Kidney capillary endothelial cell (primary cell): ENCODE results near the gene CD109.

ENCODE experiments used
- DNase-seq: peaks from one replicate; pipeline ENCODE4 v3.0.0-alpha.2; 2018; ENCODE audit warnings: low spot score

CD109 gene

DNA sequence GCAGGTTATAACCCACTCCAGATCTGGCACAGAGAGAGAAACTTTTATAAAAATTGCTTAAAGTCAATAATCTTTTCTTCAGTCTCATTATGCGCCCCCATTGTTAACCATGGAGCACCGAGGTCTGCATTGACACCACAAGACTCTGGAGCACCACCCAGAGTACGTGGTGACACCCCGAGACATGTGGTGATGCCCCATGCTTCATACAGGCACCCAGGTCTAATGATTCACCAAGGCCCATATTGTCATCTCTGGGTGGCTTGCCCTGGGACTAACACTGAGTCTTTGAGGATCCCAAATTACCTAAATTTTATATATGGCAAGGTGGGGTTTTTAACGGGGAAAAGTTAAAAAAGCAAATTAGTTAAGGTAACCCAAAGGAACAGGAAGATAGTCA lies 31.1 kb downstream of the CD109 start:
- DNase-seq = no peak

DNA sequence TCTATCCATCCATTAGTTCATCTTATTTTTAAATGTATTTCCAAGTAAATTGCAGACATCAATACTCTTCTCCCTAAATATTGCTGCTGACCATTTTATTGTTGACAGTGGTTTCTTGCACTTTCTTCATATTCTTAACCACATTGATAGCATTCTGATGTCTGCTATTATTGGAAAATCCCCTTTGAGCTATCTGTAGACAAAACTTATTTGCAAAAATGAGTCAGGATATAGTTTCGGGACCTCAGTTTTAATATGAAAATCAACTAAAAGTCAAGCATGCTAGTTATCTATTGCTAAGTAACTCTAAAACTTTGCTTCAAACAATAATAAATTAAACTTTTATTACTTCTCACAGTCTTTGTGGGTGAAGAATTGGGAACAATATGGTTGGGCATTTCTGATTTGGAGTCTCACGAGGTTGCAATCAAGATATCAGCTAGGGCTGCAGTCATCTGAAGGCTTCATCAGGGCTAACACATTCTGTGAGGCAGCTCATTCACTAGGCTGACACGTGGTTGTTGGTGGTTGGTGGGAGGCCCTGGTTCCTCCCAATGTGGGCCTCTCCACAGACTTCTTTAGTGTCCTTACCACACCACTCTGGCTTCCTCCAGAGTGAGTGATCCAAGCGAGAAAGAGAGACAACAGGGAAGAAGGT lies 32.7 kb downstream of the CD109 start:
- DNase-seq = no peak

DNA sequence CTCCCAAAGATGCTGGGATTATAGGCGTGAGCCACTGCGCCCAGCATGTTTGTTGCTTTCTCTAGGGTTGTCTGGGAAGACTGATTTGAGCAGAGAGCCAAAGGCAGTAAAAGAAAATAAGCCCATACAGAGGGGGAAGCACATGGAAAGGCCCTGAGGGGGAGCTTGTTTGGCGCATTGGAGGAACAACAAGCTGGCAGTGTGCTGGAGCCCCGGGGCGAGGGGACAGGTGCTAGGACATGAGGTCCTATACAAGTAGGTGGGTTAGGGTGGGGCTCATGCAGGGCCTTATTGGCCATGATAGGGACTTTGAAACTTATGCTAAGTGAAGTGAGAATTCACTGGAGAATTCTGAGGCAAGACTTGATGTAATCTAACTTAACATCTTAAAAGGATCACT lies 35.3 kb downstream of the CD109 start:
- no peak for DNase-seq

DNA sequence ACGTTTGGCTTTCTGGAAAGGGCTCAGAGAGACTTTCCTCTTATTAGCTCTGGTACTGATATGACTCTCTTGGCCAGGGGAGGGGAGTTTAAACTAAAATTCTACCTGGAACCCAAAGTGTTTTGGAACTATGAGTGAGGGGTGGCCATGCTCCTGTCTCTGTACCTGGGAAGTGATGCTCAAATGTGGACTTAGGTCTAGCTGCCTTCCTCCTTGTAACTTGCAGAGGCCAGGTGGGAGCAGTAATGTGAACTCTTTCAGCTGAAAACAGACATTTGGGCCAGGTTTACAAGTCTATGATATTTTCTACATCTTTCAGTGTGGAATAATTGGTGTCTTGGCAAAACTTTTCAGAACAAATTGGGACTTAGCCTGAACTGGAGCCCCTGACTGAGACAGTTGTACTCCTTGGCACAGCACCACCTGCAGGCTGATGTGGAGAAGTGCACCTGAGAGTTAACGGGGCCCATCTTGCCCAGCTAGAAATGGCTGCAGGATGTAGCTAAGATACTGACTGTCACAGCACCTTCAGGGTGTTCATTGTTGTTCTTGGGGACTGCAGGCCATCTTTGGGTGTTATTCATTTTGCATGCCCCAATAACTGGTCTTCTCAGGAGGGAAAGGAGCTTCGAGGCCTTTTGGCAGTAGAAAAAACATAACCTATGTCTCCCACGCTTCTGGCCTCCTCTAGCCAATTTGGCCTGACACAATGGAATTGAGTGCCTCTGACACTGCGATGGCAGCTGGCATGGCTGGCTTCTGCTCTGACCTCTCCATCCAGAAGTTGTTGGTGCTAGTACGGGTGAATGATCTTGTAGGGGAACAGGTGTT lies 37.1 kb downstream of the CD109 start:
- DNase-seq = peak; percentile 75

DNA sequence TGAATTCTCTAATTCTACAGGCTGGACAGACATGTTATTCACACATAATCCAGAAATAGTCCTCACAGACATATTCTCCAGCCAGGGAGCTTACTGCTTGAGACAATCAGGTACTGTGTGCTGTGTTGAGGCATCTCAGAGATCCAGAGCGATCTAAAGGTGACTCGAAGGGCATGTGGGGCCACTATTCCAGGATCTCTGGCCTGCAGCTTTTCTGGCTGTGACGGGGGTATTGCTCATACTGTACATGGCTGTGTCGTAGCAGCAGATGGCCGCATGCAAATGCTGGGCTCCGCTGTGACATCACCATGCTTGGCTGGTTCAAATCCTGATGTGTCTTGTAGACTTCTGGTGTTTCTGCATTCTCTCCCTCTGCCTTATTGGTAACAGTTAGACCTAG lies 37.8 kb downstream of the CD109 start:
- no peak for DNase-seq

DNA sequence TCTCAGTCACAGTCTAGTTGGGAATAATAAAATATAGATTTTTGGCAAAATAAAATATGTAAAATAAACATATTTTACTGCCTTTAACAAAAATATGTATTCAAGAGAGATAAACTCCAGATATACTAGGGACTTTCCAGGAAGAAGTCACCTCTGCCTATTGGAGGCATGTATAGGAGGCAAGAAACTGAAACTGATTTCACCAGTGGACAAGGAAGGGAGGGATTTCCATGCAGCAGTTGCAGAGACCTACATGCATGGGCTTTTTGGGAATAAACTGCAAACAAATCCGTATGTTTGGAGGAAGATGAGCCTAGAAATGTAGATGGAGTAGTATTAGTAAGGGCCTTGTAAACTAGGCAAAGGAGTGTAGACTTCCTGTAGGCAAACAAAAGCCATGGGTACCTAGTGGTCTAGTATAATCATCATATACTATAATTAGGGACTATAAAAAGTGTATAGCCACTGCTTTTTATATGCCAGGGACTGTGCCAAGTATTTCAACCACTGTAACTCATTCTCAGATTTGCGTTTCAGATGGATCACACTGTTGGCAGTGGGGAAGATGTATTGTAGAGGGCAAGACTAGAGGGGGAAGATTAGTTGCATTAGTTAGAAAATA lies 38.9 kb downstream of the CD109 start:
- no peak for DNase-seq

DNA sequence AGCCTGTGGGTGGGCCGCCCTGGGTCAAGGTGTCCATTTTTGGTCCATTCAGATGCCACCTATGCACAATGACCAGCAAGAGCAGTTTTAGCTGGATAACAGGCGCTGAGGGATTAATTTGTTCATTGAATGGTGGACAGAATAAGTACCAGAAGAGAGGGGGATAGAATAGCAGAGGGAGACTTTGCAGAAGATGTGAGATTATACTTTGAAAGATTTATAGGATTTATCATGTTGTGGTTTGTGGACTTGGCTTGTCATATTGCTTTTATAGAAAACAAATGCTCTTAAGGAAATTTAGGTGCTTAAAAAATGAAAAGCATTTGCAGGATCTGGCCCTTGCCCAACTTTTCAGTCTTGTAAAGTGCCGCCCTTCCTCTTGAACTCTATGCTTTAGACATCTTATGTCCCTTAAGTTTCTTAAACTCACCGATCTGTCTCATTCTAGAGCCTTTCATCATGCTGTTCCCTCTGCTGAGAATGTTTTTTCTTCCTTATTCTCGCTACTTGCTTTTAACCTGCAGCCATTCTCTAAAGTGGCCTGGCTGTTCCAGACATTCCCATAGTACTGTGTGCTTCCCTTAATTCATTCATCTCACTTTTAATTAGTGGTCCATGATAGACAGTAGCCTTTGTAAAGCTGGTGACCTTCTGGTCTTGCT lies 42.5 kb downstream of the CD109 start:
- DNase-seq = no peak

DNA sequence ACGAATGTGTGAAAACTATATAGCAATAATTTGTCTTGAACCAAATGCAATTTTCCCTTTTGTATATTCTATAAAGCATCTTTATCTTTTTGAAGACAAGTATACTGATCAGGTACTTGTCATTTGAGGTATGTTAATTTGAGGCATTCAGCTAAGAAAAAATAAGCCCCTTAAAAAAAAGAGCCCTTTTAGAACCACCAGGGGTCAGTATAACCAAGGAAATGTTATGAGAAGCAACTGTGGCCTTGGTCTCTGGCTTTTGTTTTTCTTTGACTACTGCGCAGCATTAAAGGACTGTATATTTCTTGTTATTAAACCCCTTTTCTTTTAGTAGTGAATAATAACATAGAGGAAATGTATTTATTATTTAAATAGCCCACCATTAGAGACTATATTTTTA lies 43.1 kb downstream of the CD109 start:
- DNase-seq = peak; percentile 64

DNA sequence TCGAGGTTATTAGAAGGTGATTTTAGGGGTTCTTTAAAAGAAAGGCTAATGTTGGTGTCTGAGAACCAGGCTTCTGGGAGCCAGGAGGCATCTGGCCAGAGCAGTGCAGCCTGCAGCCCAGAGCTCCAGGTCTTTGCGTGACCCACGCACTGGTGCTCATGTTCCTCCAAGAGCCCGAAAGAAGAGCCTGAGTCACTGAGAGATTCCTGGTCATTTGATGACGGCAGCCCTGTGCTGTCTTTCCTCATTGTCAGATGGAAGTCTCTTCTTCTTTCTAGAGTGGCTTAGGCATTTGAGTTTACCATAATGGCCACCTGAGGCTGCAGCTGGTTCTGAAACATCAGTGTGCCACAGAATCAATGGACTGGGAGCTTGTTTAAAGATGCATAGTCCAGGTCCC lies 46.4 kb downstream of the CD109 start:
- DNase-seq = no peak

DNA sequence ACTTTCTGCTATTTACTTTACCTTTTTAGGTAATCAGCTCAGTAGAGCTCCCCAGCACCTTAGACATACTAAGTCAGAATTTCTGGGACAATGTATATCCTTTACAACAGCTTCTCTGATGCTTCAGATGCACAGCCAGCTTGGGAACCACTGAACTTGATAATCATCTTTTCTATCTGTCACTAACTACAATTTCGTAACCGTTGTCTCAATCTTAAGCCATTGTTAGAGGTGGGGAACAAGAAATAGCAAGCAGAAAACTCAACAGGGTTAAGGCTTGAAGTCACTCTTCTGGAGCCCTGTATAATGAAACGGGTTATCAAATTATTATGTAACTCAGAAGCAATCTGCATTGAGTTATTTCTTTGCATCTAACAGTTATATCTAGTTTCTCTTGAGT lies 47.1 kb downstream of the CD109 start:
- DNase-seq = no peak

DNA sequence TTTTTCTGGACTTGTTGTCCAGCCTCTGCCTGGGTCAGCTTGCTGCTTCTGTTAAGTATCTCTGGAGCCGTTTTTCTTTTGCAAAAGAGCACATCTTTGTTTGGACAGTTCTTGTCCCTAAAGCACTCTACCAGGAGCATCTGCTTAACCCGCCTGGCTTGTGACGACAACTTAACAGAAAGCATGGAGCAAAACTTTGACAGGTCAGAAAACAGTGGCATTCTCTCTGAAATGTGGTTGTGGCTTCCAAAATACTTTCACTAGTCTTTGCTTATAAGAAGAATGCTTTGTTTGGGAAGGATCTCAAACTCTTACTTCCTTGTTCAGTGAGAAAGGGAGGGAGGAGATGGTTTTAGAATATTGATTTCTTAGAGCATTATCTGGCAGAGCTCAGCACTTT lies 47.6 kb downstream of the CD109 start:
- DNase-seq = no peak

DNA sequence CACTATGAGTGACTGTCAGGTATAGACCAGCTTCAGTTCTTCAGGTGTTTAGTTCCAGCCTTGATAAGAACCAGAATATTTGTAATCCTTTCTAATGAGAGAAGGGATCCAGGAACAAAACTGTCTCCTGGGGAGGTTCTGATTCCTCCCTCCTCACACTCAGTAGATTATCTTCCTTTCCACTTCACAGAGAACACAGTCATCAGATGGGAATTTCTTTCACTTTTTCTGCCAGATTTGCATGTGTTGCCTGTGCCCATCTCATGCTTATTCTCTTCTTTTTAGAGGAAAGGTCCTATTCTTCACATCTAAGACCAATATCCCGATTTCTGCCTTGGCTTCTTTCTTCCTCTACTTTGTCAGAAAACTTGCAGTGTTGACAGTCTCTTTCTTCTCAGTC lies 50.8 kb downstream of the CD109 start:
- DNase-seq = no peak

DNA sequence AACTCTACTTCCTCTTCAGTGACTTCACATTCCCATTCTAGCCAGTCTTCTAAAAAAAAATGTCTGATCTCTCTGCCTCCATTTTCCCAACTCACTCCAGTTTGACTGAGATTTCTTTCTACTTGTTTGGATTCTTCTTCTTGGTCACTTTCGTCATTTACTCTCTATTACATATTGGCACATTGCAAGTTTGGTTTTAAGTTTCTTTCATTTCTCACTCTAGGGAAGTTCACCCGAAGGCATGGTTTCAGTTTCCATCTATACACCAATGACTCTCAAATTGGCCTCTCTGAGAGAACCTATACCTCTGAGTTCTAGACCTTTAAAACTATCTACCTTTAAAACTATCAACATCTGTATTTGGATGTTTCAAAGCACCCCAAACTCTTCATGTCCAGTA lies 51.3 kb downstream of the CD109 start:
- no peak for DNase-seq

DNA sequence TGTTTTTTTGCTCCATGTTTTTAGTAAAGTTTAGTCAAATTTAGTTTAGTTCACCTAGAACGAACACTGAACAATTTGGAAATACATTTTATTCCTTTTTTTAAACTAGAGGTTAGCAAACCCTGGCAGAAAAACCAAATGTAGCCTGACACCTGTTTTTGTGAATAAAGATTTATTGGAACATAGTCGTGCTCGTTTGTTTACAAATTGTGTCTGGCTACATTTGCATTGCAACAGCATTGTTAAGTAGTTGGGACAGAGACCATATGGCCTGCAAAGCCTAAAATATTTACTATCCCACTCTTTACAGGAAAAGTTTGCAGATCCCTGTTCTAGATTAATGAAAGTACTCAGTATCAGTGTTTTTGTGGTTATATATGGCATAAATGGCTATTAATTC lies 56.9 kb downstream of the CD109 start:
- no peak for DNase-seq

DNA sequence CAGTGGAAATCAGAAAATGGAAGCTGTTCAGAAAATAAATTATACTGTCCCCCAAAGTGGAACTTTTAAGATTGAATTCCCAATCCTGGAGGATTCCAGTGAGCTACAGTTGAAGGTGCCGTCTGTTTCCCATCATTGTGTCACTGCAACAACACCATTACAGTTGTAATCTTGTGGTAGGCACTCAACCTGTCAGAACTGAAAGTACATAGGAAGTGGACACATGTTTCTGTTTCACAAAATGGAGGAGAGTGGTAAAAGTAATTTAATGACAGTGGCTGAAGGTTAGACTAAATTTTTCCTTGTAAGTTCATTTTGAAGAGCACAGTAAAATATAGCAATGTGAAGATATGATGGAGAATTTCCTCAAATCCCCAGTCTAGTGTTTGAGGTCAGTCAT lies 70.0 kb downstream of the CD109 start:
- DNase-seq = no peak

DNA sequence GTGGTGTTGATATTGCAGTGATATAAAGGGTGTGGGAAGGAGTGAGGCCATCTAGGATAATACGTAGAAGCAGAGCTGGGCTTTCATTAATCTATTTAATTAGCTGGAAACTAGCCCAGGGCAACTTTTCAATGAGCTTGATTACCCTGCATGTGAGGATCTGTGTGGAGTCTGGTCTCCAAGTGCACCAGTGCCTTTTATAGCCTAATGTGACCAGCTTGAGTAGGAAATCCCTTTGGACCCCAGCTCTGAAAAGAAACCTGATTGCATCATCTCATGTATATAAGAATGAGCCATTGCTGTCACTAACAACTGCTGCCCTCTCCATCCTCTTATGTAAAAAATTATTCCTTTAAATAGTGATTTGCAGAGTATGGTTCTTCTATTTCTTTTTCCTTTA lies 72.6 kb downstream of the CD109 start:
- no peak for DNase-seq

DNA sequence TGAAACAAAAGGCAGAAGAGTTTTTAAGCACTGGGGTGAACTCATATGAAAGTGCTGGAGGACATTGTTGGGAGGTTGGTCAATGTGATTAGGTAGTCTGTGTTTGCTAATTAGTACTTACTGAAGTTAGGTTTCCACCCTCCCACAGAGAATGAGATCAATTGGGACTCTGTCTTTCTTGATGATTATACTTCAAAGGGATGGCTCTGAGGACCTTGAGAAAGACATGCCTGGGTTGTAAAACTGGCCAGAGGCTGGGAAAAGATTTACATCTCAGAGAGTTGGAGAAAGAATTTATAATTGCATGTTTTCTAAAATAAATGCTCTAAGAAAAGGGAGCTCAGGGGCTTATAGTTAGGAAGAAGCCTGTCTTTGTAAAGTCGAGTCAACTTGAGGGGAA lies 74.0 kb downstream of the CD109 start:
- DNase-seq = no peak

DNA sequence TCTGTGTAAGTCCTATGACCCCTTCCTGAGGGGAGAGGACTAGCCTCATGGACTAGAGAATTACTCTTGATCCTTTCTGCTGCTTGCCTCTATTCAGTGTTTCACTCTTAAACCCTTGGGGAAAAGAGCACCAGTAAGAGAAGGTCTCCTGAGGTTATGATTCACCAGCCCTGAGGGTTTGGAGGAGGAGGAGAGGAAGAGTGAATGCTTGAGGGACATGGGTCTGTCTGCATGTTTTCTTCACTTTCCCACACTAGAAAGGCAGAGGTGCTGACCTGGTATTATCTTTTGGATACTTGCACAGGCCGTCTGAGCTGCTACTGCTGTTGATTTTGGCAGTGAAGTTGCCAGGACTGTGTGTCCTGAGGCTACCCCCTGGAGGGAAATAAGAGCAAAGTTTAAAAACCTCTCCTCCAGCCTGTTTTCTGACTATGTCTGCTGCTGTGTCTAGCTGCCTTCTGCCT lies 78.3 kb downstream of the CD109 start:
- DNase-seq = no peak

DNA sequence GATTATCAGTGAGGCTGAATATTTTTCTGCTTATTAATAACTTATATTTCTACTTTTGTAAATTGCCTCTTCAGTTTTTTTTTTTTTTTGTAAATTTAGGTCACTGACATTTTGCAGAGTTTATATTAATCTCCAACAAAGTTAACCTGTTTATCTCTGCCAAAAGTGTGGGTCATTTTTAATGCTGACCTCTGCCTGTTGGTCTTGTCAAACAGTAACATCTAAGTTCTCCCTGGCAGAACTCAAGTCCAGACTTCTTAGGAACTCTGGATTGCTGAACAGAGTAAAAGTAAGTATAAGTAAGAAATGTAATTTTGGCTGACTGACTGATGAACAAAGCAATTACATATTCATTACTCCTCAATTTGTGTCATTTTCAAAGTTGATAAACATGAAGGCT lies 83.9 kb downstream of the CD109 start:
- DNase-seq = no peak

DNA sequence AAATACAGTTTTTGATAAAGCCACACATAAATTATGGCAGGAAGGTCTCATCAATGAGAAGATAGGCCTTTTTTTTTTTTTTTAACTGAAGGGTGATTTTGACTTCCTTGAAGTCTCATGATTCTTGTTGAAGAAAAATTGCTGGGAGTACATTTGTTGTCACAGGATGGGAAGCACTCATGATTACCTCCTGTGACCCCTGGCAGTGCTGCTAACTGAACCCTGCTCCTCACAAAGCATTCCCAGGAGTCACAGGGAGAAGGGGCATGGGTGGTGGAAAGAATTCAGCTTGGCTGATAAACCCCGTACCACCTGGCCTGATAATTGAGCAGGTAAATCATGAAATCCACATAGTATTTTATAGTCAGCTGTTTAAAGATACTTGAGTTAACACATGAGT lies 86.9 kb downstream of the CD109 start:
- no peak for DNase-seq

DNA sequence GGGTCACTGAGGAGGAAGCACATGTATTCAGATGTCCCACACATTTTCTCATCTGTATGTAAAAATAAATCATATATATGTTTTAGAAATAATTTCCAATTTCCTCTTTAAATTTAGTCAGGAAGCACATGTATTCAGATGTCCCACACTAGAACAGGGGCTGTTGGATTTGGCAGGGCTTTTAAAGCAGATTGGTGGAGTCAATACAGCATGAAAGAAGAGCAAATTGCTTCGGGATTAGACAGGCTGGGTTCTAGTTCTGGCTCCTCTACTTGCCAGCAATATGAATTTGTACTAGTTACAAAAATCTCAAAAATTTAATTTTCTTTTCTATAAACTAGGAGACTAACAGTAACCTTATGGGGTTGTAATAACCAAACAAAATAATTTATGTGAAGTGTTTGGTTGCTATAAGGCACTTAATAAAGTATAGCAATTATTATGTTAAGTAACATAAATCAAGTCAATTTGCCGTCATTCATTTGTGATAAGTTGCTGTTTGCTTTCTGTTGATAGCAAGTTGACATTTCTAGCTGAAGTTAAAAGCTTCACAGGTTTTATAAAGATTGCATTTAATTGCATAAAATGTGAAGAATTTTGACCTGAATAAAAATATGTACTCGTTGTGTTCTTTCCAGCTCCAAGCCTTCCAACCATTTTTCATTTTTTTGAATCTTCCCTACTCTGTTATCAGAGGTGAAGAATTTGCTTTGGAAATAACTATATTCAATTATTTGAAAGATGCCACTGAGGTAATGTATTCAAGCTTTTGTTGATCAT lies 88.9 kb downstream of the CD109 start:
- DNase-seq = no peak

DNA sequence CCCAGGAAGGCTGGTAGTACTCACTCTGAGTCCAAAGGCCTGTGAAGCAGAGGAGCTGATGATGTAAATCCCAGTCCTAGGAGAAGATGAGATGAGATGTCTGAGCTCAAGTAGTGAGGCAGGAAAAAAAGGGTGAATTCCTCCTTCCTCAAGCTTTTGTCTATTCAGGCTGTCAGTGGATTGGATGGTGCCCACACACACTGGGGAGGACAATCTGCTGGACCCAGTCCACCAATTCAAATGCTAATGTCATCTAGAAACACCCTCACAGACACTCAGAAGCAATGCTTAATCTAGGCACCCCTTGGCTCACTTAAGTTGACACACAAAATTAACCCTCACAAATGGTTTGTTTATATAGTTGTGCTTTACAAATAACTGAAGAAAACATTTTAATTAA lies 94.6 kb downstream of the CD109 start:
- DNase-seq = no peak
